ENCODE results near the gene SETX.

GRCh38 chr9:132327537-132327936 lies 27.2 kb downstream of the SETX start:
- TF ChIP-seq CTCF (IDR thresholded peaks at IDR 0.05; ENCODE audit: low read depth, low read length) (no peak), EZH2phosphoT487 (IDR thresholded peaks at IDR 0.05; ENCODE audit: low read depth) (no peak)

Measured in OCI-LY3 (cell line).